ENCODE results near the gene CCDC30. TPM values are rescaled to one million over a fixed set of nuclear protein-coding genes. Genes with fewer than 3 reads are reported as not detected.

Gene CCDC30
- total RNA-seq, 1 donor from 2014 or later = 0.06 TPM

DNA sequence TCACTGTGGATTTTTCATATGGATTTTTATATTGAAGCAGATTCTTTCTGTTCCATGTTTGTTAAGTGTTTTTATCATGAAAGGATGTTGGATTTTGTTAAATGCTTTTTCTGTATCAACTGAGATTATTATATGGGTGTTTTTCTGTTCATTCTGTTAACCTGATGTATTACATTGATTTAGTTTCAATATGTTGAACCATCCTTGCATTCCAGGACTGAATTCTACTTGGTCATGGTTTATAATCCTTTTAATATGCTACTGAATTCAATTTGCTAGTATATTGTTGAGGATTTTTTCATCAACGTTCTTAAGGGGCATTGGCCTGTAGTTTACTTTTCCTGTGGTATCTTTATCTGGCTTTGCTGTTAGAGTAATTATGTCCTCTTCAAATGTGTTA, 55.8 kb downstream of the CCDC30 start:
- DNase-seq (ENCODE audit: low read depth) = no peak
- TF ChIP-seq, protein P1, sequence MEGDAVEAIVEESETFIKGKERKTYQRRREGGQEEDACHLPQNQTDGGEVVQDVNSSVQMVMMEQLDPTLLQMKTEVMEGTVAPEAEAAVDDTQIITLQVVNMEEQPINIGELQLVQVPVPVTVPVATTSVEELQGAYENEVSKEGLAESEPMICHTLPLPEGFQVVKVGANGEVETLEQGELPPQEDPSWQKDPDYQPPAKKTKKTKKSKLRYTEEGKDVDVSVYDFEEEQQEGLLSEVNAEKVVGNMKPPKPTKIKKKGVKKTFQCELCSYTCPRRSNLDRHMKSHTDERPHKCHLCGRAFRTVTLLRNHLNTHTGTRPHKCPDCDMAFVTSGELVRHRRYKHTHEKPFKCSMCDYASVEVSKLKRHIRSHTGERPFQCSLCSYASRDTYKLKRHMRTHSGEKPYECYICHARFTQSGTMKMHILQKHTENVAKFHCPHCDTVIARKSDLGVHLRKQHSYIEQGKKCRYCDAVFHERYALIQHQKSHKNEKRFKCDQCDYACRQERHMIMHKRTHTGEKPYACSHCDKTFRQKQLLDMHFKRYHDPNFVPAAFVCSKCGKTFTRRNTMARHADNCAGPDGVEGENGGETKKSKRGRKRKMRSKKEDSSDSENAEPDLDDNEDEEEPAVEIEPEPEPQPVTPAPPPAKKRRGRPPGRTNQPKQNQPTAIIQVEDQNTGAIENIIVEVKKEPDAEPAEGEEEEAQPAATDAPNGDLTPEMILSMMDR (conservative IDR thresholded peaks at IDR 0.05; ENCODE audit: low read depth, low read length) = no peak

DNA sequence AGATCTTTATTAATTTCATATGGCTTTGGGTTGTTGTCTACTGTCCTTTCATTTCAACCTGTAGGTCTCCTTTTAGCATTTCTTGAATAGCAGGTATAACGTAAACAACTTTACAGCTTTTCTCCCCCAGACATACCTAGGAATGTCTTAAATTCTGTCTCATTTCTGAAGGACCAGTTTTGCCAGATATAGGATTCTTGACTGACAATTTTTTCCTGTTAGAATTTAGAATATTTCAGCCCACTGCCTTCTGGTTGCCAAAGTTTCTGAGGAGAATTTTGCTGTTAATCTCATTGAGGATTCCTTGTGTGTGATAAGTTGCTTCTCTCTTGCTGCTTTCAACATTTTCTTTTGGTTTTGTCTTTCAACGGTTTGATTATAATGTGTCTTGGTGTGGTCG, 60.1 kb downstream of the CCDC30 start:
- H3K4me3 ChIP-seq (ENCODE audit: low read depth, low read length) = no peak overlapping the region
- no peak for DNase-seq (ENCODE audit: low read depth)
- TF ChIP-seq, protein P1 (conservative IDR thresholded peaks at IDR 0.05; ENCODE audit: low read depth, low read length) = no peak

More for the DNA sequence above, 55.8 kb downstream of the CCDC30 start:
- no peak overlapping the region for H3K4me3 ChIP-seq (ENCODE audit: low read depth, low read length)

DNA sequence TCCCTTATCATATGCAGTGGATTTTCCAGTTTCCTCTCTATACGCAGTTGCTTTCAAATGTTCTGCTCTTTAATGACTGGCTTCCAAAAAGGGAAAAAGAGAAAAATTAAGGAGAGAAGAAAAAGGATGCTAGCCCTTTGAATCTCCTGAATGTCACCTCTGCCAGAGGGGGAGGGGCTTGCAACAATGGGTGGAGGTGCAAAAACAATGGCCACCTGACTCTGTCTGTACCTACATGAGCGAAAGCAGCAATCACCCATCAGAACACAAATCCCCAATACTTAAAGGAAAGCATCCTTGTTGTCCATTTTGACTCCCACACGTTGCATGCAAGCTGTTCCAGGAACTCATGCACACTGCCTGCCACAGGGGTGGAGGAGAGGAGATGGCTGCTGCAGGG, 61.2 kb downstream of the CCDC30 start:
- TF ChIP-seq, protein P1 (conservative IDR thresholded peaks at IDR 0.05; ENCODE audit: low read depth, low read length) = no peak
- DNase-seq (ENCODE audit: low read depth) = no peak
- H3K4me3 ChIP-seq (ENCODE audit: low read depth, low read length) = no peak overlapping the region

DNA sequence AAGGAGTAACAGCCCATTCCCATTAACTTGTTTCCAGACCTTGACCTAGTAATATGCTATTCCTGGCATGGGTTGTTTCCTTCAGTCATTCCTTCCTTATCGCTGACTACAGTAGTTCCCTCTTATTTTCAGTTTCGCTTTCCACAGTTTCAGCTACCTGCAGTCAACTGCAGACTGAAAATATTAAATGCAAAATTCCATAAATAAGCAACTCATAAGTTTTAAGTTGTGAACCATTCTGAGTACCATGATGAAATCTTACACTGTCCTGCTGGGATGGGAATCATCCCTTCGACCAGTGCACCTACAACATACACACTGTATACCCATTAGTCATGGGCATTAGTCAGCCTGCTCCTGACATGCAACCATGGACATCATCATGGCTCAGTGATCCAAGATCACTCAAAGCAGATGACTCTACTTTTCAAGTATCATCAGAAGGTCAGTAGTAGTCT, 66.7 kb downstream of the CCDC30 start:
- TF ChIP-seq, protein P1 (conservative IDR thresholded peaks at IDR 0.05; ENCODE audit: low read depth, low read length) = no peak
- peak; percentile 89 for DNase-seq (ENCODE audit: low read depth)
- H3K4me3 ChIP-seq (ENCODE audit: low read depth, low read length) = peak overlapping the region; percentile 9

DNA sequence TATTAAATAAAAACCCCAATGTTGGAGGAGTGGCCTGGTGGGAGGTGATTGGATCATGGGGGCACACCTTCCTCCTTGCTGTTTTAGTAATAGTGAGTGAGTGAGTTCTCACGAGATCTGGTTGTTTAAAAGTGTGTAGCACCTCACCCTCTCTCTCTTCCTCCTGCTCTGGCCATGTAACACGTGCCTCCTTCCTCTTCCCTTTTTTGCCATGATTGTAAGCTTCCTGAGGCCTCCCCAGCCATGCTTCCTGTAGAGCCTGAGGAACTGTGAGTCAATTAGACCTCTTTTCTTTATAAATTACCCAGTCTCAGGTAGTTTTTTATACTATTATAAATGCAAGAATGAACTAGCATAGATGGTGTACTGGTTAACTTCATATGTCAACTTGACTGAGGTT, 68.0 kb downstream of the CCDC30 start:
- TF ChIP-seq, protein P1 (conservative IDR thresholded peaks at IDR 0.05; ENCODE audit: low read depth, low read length) = no peak
- DNase-seq (ENCODE audit: low read depth) = no peak
- H3K4me3 ChIP-seq (ENCODE audit: low read depth, low read length) = no peak overlapping the region

DNA sequence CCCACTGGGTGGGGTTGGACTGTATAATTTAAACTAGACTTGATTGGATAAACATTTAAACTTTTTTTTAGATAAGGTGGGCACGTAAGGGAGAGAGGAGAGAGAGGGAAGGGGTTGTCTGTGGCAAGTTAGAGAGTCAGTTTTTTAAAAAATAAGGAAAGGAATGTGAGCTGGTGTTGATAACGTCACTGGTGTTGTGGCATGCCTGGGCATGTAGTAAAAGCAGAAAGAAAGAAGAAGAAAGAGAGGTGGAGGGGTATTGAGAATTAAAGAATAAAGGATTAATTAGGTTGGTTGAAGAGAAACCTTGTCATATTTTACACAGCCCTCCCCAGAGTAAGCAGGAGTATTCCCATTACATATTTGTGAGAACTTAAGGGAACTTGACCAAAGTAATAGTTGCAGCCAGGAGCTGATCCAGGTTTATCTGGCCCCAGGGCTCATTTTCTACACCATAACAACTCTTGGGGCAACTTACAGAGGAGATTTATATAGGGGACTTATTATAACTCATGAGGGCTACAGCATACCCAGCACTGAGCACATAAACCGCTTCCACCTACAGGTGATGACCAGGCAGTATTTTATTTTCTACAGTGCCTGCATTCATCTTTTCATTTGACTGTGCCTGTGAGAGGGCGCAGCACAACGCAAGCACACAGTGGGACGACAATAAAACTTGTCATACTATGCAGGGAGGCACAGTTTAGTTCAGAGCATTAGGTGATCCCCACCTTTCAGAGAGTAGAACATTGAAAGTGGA, 70.2 kb downstream of the CCDC30 start:
- TF ChIP-seq, protein P1 (conservative IDR thresholded peaks at IDR 0.05; ENCODE audit: low read depth, low read length) = no peak
- no peak overlapping the region for H3K4me3 ChIP-seq (ENCODE audit: low read depth, low read length)
- no peak for DNase-seq (ENCODE audit: low read depth)

DNA sequence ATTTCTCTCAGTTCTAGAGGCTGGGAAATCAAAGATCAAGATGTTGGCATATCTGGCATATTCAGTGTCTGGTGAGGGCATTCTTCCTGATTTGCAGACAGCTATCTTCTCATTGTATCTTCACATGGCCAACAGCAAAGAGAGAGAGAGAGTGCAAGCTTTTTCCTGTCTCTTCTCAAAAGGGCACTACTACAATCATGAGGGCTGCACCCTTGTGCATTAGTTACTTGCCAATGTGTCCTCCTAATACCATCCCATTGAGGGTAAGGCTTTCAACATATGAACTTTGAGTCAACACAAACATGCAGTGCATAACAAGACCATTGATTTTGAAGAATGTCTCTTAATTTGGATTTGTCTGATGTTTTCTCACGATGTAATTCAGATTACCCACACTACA, 78.0 kb downstream of the CCDC30 start:
- DNase-seq (ENCODE audit: low read depth) = no peak
- TF ChIP-seq, protein P1 (conservative IDR thresholded peaks at IDR 0.05; ENCODE audit: low read depth, low read length) = no peak
- no peak overlapping the region for H3K4me3 ChIP-seq (ENCODE audit: low read depth, low read length)
